Heart left ventricle (tissue), 13 donors: ENCODE results near the gene PEPD.

Experiments
- CTCF ChIP-seq, 12 donors: fragments of 200-600 bp; sonication (generic) in 4 of 12; IDR thresholded peaks; one replicate each; pipeline versions ENCODE4 v1.5.0 to v1.8.0; 2018 to 2022; ENCODE audit warnings: antibody characterized with exemption in 12 of 12, mild to moderate bottlenecking in 5 of 12
- POLR2A ChIP-seq, 2 donors: fragments of 450-650 bp; IDR thresholded peaks; one replicate each; pipeline ENCODE4 v1.6.1; 2017; ENCODE audit warnings: antibody characterized with exemption in 2 of 2, mild to moderate bottlenecking in 2 of 2, moderate library complexity in 2 of 2
- donor health status: ischemic (EF 13 %, LVEDD 7.1; RV severe dilation, severe dysfunction).
- donor health status: DM: no; HTN: yes; CAD: no.
- donor health status: DM: no; HTN: no; CAD: no.
- donor health status: ischemic (EF 25% LVEDD 6.9; RV normal size, moderate dysfunction).
- donor health status: ischemic (EF 25% LVEDD 5.7; RV mildly dilated, moderate dysfunction).
- donor health status: ischemic (EF 35%, LVEDD 5.7; RV mildly dilated, moderate dysfunction).
- donor health status: nonischemic (EF 11% LVEDD 7.7; RV severe dilation, severe dysfunction).
- donor health status: DM: yes; HTN: yes; CAD: no.
- donor health status: PGD.
- donor health status: ischemic (EF 29% LVEDD 5.4; RV normal size, mild dysfunction).
- donor health status: nonischemic (EF 23%, LVEDD 6.1; RV moderate dilation, normal function).

- TF ChIP-seq CTCF (IDR thresholded peaks at IDR 0.05) (no peak), POLR2A (IDR thresholded peaks at IDR 0.05) (no peak)
Measured at GRCh38 chr19:33376941-33377557, 144.5 kb downstream of the PEPD start.
